ENCODE results near the gene CCDC88B. TPM values are rescaled to one million over a fixed set of nuclear protein-coding genes. Genes with fewer than 3 reads are reported as not detected.
A peak's percentile ranks its signal among the peaks of the same experiment; 100 is the strongest.
"Not testable (repeated sequence)": the region's sequence is repeated elsewhere in the genome, so short reads cannot be mapped to it uniquely, and the experiment has no call there.

The CCDC88B gene
- total and polyA plus RNA-seq, 2 experiments from 2014 or later = 4.9 to 10.0 TPM

DNA sequence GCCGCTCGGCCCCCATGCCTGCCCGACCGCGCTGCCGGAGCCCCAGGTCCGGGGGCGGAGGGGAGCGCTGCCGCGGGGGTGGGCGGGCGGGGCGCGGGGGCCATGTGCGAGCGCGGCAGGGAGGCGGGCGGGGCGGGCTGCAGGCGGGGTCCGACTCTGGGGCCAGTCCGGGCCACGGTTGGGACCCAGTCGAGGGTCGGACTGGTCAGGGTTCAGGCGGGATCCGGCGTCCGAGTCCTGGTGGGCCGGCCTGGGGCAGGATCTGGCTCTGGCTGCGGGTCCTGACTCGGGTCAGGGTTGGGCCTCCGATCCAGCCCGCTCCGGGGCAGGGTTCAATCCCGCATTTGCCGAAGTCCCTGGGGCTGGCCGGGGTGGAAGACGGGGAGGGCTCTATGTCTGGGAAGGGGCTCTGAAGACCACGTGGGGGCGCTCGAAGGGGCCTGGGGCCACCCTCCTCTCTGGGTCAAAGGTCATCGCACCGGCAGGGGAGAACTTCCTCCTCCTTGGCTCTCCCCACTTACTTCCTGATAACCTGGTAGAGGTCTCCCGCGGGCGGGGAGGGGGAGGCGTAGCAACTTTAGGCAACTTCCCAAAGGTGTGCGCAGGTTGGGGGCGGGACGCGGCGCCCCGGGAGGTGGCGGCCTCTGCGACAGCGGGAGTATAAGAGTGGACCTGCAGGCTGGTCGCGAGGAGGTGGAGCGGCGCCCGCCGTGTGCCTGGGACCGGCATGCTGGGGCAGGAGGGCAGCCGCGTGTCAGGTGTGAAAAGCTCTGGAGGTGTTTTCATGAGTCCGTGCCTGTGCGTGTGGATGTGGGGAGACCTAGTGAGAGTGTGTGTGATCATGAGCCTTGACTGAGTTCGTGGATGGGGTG lies 34.1 kb upstream of the CCDC88B start:
- WGBS (ENCODE audit: low lambda C conversion rate, missing lambda C conversion rate) = 1% methylated on average over 38 of the region's 71 CpGs

DNA sequence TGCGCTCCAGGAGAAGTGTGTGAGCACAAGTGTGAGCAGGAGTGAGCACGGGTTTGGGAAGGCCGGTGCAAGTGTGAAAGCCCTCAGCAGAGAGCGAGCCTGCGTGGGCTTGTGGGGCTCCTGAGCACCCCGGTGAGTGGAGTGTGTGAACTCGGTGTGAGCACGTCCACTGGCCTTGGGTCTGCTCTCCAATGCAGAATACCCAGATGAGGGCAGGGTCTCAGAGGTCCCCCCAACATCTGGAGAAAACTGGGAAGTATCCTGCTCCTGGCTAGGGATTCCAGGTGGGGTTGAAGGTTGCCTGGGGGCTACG lies 33.5 kb upstream of the CCDC88B start:
- no peaks in the 10 kb centered on the region for H3K27me3 ChIP-seq
- H3K4me3 ChIP-seq = peak overlapping the region; percentile 62
- peaks cover 11% of the 10 kb centered on the region for H3K4me1 ChIP-seq (ENCODE audit: insufficient read depth)
- TF ChIP-seq EZH2phosphoT487 (IDR thresholded peaks at IDR 0.05; ENCODE audit: low read depth, severe bottlenecking, unreplicated experiment) (no peak), EZH2 (IDR thresholded peaks at IDR 0.05; ENCODE audit: borderline replicate concordance) (no peak)
- TF ChIP-seq, protein P1, sequence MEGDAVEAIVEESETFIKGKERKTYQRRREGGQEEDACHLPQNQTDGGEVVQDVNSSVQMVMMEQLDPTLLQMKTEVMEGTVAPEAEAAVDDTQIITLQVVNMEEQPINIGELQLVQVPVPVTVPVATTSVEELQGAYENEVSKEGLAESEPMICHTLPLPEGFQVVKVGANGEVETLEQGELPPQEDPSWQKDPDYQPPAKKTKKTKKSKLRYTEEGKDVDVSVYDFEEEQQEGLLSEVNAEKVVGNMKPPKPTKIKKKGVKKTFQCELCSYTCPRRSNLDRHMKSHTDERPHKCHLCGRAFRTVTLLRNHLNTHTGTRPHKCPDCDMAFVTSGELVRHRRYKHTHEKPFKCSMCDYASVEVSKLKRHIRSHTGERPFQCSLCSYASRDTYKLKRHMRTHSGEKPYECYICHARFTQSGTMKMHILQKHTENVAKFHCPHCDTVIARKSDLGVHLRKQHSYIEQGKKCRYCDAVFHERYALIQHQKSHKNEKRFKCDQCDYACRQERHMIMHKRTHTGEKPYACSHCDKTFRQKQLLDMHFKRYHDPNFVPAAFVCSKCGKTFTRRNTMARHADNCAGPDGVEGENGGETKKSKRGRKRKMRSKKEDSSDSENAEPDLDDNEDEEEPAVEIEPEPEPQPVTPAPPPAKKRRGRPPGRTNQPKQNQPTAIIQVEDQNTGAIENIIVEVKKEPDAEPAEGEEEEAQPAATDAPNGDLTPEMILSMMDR (IDR thresholded peaks at IDR 0.05; ENCODE audit: poor library complexity) = no peak
- no peaks in the 10 kb centered on the region for H3K9me2 ChIP-seq (replicated peaks; ENCODE audit: insufficient read depth)
- peaks cover 49% of the 10 kb centered on the region for H3K79me2 ChIP-seq
- no peaks in the 10 kb centered on the region for H3K36me3 ChIP-seq (replicated peaks; ENCODE audit: insufficient read depth, low read depth)
- H3K27ac ChIP-seq = peak overlapping the region; percentile 95
- peak overlapping the region; percentile 22 for H2AFZ ChIP-seq
- no peaks in the 10 kb centered on the region for H3K9me3 ChIP-seq (ENCODE audit: low read depth)
- DNase-seq (ENCODE audit: low spot score) = no peak
- no peaks in the 10 kb centered on the region for H4K20me1 ChIP-seq (ENCODE audit: insufficient read depth, poor library complexity, severe bottlenecking)
- WGBS (ENCODE audit: low lambda C conversion rate, missing lambda C conversion rate) = 34% methylated on average over 9 of the region's 9 CpGs
- peak overlapping the region; percentile 90 for H3K4me2 ChIP-seq

More for the DNA sequence above, 34.1 kb upstream of the CCDC88B start:
- no peaks in the 10 kb centered on the region for H3K9me2 ChIP-seq (replicated peaks; ENCODE audit: insufficient read depth)
- DNase-seq (ENCODE audit: low spot score) = peak; percentile 79
- peak overlapping the region; percentile 90 for H3K4me2 ChIP-seq
- peak overlapping the region; percentile 22 for H2AFZ ChIP-seq
- H3K4me1 ChIP-seq (ENCODE audit: insufficient read depth) = peaks cover 11% of the 10 kb centered on the region
- H3K79me2 ChIP-seq = peaks cover 43% of the 10 kb centered on the region
- H3K36me3 ChIP-seq (replicated peaks; ENCODE audit: insufficient read depth, low read depth) = no peaks in the 10 kb centered on the region
- peak overlapping the region; percentile 95 for H3K27ac ChIP-seq
- no peaks in the 10 kb centered on the region for H4K20me1 ChIP-seq (ENCODE audit: insufficient read depth, poor library complexity, severe bottlenecking)
- no peaks in the 10 kb centered on the region for H3K27me3 ChIP-seq
- H3K9me3 ChIP-seq (ENCODE audit: low read depth) = no peaks in the 10 kb centered on the region
- TF ChIP-seq, protein P1 (IDR thresholded peaks at IDR 0.05; ENCODE audit: poor library complexity) = peak; percentile 54
- TF ChIP-seq EZH2 (IDR thresholded peaks at IDR 0.05; ENCODE audit: borderline replicate concordance) = no peak
- peak overlapping the region; percentile 62 for H3K4me3 ChIP-seq

DNA sequence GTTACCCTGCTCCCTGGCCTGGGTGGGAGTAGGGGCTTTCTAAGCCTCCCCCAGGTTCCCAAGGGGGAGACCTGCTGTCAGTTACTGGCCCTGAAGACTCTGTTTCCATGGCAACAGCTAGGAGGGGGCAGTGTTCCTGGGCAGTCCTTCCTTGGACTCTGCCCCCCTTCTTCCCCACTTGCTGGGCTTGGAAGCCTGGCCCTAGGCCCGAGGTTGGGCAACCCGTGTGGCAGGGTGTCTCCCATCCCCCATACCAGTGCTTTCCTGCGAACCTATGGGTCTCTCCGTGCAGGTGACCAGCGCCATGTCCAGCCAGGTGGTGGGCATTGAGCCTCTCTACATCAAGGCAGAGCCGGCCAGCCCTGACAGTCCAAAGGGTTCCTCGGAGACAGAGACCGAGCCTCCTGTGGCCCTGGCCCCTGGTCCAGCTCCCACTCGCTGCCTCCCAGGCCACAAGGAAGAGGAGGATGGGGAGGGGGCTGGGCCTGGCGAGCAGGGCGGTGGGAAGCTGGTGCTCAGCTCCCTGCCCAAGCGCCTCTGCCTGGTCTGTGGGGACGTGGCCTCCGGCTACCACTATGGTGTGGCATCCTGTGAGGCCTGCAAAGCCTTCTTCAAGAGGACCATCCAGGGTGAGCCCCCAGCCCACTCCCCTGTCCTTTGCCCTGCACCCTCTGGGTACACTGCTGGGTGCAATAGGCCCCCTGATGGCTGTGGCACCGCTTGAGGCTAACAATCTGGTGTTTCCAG lies 33.0 kb upstream of the CCDC88B start:
- Histone ChIP-seq H3K9me3 (ENCODE audit: low read depth) (no peaks in the 10 kb centered on the region), H3K36me3 (replicated peaks; ENCODE audit: insufficient read depth, low read depth) (no peaks in the 10 kb centered on the region), H3K27me3 (no peaks in the 10 kb centered on the region), H3K4me2 (peak overlapping the region; percentile 90), H4K20me1 (ENCODE audit: insufficient read depth, poor library complexity, severe bottlenecking) (no peaks in the 10 kb centered on the region), H3K27ac (peak overlapping the region; percentile 95), H3K9me2 (replicated peaks; ENCODE audit: insufficient read depth) (no peaks in the 10 kb centered on the region), H3K4me1 (ENCODE audit: insufficient read depth) (peaks cover 11% of the 10 kb centered on the region), H2AFZ (no peak overlapping the region), H3K79me2 (peaks cover 52% of the 10 kb centered on the region), H3K4me3 (peak overlapping the region; percentile 62)
- TF ChIP-seq EZH2 (IDR thresholded peaks at IDR 0.05; ENCODE audit: borderline replicate concordance) = no peak
- no peak for TF ChIP-seq EZH2phosphoT487 (IDR thresholded peaks at IDR 0.05; ENCODE audit: low read depth, severe bottlenecking, unreplicated experiment)
- TF ChIP-seq, protein P1 (IDR thresholded peaks at IDR 0.05; ENCODE audit: poor library complexity) = no peak
- peak; percentile 86 for DNase-seq (ENCODE audit: low spot score)
- WGBS (ENCODE audit: low lambda C conversion rate, missing lambda C conversion rate) = 77% methylated on average over 15 of the region's 15 CpGs

GRCh38 chr11:64307795-64308194 lies 32.2 kb upstream of the CCDC88B start:
- H3K4me3 ChIP-seq; H4K20me1 ChIP-seq (ENCODE audit: insufficient read depth, poor library complexity, severe bottlenecking); H3K27me3 ChIP-seq; H3K36me3 ChIP-seq (replicated peaks; ENCODE audit: insufficient read depth, low read depth); H3K9me2 ChIP-seq (replicated peaks; ENCODE audit: insufficient read depth); H2AFZ ChIP-seq; DNase-seq (ENCODE audit: low spot score); H3K9me3 ChIP-seq (ENCODE audit: low read depth): not testable (repeated sequence)
- Histone ChIP-seq H3K79me2 (peaks cover 59% of the 10 kb centered on the region), H3K4me2 (peak overlapping the region; percentile 90), H3K27ac (peak overlapping the region; percentile 95), H3K4me1 (ENCODE audit: insufficient read depth) (peaks cover 11% of the 10 kb centered on the region)
- 85% methylated on average over 5 of the region's 5 CpGs for WGBS (ENCODE audit: low lambda C conversion rate, missing lambda C conversion rate)
